ENCODE measurements around the gene SEL1L2.

SEL1L2 gene

GRCh38 chr20:13810446-13810845 is 180.0 kb downstream of the SEL1L2 start:
- no peak for DNase-seq

GRCh38 chr20:13809855-13810254 is 180.6 kb downstream of the SEL1L2 start:
- DNase-seq: no peak

GRCh38 chr20:13809373-13809772 is 181.0 kb downstream of the SEL1L2 start:
- no peak for DNase-seq

DNA sequence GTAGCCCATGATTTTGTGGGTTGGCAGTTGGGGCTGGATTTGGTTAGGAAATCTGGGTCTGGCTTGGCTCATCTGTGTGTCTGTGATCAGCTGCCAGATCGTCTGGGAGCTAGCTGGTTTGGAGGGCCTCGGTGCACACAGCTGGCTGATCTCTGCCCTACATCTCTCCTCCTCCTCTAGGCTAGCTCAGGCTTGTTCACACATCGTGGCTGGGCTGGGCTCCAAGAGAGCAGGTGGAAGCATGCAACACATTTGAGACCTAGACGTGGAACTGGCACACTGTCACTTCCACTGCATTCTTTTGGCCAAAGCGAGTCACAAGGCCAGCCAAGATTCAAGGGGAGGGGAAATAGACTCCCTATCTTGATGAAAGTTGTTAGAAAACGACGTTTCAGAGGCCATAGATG is 189.7 kb downstream of the SEL1L2 start:
- DNase-seq: no peak

GRCh38 chr20:13799974-13800373 is 190.4 kb downstream of the SEL1L2 start:
- DNase-seq: no peak

Data from GDM1 (cell line).